NCI-H510A treated with DMSO at 0.1 percent for 48 hours (cell line): Measurements from ENCODE around the gene BAIAP2.
"Not testable (repeated sequence)": the region's sequence is repeated elsewhere in the genome, so short reads cannot be mapped to it uniquely, and the experiment has no call there.

Experiments used
- DNase-seq: peaks from one replicate; lab custom pipeline; 2025; lab: John Stamatoyannopoulos, UW

BAIAP2 gene

DNA sequence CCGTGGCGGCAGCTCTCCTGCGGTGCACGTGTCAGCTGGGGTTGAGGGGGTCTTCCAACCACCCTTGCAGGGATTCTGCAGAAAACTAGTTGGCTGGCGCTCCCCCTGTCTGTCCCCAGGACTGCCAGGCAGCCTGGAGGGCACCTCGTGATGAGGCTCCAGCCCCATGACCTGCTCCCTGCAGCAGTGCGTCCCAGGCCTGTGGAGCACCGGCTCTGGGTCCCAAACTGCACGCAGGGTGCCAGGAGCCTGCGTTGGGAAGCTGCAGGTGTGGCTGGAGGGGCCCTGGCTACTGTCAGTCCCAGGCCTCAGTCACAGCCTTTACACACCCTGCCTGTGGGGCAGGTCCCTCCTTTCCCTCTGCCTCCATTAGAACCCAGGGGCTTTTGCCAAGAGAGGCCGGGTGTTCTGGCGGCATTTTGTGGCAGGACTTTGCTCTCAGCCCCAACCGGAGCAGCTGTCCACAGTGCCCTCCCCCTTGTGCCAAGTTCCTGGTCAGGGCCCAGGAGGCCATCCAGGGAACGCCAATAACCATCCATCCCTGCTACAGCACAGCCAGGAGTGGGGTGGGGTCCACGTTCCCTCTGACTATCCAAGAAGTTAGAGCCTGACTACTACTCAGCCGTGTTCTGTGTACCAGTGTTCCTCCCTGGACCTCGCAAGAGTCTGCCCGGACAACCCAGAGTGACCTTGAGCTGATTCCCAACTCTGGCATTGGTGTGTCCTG lies 34.2 kb upstream of the BAIAP2 start:
- DNase-seq: no peak

DNA sequence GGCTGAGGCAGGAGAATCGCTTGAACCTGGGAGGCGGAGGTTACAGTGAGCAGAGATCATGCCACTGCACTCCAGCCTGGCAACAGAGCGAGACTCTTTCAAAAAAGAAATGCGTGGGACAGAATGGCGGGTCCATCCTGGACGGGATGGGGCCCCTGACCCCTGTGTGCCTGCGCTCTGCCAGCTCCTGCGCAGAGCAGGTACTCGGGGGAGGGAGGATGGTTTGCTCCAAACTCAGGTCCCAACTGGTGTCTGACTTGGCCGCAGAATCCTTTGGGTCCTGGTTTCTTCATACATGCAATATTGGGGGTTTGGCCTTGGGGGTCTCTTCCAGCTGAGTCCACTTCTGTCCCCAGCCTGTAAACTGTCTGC lies 33.0 kb upstream of the BAIAP2 start:
- DNase-seq: no peak

DNA sequence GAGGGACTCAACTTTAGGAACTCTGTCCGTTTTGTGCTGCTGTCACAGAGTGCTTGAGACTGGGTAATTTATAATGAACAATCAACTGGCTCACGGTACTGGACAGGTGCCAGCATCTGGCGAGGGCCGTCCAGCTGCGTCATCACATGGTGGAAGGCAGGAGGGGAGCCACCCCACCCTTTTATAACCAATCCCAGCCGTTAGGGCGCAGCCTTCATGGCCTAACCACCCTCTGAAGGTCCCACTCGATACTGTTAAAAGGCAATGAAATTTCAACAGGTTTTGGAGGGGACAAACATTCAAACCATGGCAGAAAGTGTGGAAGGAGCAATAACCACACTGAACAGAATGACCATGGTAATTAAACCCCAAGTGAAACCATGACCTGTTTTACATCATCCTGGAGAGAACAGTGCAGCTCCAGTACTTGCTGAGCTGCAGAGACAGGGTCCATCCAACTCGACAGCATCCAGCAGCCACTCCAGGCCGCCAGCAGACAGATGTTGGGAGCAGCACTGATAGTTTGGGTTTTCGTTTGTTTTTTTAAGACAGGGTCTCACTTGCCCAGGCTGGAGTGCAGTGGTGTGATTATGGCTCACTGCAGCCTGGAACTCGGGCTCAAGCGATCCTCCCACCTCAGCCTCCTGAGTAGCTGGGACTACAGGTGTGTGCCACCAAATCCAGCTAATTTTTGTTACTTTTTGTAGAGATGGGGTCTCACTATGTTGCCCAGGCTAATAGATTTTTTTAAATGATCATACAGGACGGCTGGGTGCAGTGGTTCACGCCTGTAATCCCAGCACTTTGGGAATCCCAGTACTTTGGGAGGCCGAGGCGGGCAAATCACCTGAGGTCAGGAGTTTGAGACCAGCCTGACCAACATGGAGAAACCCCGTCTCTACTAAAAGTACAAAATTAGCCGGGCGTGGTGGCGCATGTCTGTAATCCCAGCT lies 32.3 kb upstream of the BAIAP2 start:
- peak; percentile 85 for DNase-seq

DNA sequence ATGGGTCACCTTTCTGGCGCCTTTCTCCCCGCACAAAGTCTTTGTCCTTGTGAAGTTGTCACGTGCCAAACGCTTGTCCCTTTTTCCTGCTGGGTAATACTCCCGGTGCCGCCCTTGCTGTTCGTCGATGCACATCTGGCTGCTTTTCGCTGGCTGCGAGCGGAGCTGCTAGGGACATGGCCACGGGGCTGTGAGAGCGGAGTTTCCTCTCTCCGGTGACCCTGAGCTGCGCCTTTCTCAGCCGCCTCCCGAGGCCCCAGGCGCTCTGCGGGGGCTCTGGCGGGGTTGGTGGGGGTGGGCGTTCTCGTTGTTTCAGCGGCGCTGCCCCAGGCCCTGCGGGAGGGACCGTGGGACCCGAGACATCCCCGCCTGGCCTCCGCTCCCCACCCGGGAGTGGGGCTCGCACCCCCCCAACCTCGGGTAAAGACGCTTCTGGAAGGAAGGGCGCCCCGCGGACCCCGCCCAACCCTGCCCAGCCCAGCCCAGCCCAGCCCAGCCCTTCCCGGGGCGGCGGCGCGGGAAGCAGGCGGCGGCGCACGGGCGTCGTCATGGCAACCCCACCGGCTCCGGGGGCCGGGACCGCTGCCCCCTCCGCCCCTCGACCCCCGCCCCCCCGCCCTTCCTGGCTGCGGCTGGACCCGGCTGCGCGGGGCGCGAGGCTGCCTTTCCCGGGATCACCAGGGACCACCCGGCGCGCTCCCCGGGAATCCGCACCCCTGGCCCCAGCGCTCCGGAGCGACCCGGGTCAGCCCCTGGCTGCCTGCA lies 31.1 kb upstream of the BAIAP2 start:
- DNase-seq: no peak

DNA sequence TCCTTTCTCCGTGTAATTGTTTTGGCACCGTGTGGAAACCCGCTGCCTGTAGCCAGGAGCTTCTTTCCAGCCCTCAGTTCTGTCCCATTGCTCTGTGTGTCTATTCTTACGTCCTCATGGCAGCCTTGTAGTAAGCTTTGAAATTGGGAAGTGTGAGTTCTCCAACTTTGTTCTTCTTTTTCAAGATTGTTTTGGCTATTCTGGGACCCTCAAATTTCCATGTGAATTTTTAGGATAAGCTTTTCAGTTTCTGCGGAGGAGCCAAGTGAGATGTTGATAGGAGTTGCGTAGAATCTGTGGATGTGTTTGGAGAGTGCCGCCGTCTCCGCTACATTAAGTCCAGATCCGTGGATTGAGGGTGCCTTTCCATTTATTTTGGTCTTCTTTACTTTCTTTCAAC lies 28.1 kb upstream of the BAIAP2 start:
- DNase-seq: no peak

DNA sequence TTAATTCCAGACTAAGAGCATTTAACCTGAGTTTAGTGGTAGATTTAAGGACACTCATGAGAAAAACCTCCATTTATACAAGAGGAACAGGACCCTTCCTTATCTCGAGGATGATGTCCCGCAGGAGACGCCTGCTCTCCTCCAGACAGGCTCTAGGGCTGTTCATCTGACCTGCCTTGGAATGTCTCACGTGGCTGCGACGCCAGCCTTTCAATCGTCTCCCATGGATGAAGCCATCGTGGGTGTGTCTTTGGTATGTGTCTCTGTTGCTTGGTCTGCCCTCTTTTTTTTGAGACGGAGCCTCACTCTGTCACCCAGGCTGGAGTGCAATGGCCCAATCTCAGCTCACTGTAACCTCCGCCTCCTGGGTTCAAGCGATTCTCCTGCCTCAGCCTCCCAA lies 26.8 kb upstream of the BAIAP2 start:
- no peak for DNase-seq

DNA sequence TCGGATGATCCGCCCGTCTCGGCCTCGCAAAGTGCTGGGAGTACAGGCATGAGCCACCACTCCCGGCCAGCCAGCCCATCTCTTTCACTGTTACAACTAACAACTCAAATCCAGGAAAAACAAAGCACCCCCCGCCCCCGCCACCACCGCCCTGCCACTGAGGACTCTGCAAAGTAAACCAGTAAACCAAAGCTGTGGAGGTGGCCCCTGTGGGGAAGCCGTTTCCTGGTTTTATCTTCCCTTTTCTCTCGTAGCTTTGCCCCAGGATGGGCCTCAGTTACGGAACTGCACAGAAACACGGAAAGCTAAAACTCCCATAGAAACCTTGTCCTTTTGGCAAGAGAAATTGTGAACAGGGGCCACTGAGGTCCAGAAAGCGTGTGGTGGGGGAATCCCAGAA lies 25.8 kb upstream of the BAIAP2 start:
- no peak for DNase-seq

DNA sequence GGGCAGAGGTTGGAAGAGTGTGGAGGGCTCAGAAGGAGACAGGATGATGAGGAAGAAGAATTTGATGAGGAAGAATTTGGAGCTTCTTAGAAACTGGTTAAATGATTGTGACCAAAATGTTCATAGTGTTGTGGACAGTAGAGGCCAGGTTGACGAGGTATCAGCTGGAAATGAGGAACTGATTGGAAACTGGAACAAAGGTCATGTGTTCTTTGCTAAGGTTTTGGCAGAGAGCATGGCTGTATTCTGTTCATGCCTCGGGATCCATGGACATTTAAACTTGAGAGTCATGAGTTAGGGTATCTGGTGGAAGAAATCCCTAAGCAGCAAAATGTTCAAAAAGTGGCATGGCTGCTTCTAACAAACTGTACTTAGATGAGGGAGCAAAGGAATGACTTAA lies 24.0 kb upstream of the BAIAP2 start:
- no peak for DNase-seq

DNA sequence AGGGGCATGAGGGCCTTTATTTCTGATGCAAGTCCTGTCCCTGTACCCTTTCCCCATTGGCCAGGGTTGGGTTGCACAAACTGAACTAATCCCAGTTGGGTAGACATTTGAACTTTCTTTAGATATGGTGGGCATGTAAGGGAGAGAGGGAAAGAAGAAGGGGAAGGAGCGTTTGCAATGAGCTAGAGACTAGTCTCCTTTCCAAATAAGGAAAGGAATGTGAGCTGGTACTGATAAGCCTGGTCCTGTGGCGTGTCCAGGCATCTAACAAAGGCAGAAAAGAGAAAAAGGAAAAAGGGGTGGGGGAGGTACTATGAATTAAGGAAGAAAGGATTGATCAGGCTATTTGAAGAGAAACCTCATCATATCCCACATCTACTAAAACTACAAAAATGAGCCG lies 23.0 kb upstream of the BAIAP2 start:
- DNase-seq: no peak

DNA sequence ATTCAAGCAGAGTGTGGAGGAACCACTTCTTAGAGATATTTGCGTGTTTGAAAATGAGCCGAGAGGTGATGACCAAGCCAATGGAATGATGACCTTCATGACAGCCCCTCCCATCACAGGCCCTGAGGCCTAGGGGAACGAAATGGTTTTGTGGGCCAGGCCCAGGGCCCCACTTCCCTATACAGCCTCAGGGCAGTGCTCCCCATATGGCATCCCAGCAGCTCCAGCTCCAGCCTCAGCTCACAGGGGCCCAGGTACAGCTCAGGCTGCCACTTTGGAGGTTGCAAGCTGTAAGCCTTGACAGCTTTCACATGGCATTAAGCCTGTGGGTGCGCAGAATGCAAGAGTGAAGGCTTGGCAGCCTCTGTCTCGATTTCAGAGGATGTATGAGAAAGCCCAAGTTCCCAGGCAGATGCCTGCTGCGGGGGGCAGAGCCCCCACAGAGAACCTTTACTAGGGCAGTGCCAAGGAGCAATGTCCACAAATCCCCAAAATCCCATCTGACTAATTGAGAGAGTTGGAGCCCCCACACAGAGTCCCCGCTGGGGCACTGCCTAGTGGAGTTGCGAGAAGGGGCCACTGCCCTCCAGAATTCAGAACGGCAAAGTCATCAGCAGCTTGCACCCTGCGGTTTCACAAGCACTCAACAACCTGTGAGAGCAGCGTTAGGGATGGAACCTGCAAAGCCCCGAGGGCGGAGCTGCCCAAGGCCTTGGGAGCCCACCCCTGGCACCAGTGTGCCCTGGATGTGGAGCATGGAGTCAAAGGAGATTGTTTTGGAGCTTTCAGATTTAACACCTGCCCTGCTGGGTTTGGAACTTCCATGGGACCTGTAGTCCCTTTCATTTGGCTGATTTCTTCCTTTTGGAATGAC lies 22.1 kb upstream of the BAIAP2 start:
- DNase-seq: no peak

DNA sequence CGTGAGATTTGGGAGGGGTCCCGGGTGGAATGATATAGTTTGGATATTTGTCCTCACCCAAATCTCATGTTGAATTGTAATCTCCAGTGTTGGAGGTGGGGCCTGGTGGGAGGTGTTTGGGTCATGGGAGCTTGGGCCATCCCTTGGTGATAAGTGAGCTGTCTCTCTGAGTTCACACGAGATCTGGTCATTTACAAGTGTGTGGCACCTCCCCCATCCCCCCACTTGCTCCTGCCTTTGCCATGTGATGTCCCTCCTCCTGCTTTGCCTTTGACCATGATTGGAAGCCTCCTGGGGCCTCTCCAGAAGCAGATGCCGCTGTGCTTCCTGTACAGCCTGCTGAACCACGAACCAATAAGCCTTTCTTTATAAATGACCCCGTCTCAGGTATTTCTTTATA lies 21.3 kb upstream of the BAIAP2 start:
- no peak for DNase-seq

DNA sequence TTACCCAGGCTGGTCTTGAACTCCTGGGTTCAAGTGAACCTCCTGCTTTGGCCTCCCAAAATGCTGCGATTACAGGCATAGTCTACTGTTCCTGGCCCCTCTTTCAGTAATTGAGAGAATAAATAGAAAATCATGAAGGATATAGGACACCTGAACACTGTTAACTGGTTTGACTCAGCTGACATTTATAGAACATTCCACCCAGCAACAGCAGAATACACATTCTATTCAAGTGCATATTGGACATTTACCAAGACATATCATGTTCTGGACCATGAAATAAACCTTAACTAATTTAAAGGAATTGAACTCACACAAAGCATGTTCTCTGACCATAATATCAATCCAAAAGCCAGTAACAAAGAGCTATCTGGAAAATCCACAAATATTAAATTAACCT lies 19.8 kb upstream of the BAIAP2 start:
- DNase-seq: no peak

DNA sequence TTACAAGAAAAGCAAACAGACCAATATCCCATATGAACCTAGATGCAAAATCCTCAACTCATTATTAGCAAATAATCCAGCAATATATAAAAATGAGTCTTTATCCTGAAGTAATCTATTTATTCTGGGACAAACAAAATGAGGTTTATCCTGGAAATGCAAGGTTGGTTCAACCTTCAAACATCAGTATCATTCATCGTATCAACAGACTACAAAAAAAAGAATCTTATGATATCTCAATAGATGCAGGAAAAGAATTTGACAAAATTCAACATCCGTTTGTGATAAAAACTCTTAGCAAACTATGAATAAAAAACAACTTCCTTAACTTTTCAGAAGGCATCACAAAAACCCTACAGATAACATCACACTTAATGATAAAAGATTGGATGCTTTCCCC lies 18.4 kb upstream of the BAIAP2 start:
- DNase-seq: no peak

DNA sequence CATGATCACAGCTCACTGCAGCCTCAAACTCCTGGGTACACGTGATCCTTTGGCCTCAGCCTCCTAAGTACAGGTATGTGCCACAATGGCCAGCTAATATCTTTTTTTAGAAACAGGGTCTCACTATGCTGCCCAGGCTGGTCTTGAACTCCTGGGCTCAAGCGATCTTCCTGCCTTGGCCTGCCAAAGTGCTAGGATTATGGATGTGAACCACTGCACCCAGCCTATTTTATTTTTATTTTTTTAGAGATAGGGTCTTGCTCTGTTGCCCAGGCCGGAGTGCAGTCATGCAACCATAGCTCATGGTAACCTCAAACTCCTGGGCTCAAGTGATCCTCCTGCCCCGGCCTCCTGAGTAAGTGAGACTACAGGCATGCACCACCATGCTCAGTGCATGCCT lies 17.6 kb upstream of the BAIAP2 start:
- not testable (repeated sequence) for DNase-seq

DNA sequence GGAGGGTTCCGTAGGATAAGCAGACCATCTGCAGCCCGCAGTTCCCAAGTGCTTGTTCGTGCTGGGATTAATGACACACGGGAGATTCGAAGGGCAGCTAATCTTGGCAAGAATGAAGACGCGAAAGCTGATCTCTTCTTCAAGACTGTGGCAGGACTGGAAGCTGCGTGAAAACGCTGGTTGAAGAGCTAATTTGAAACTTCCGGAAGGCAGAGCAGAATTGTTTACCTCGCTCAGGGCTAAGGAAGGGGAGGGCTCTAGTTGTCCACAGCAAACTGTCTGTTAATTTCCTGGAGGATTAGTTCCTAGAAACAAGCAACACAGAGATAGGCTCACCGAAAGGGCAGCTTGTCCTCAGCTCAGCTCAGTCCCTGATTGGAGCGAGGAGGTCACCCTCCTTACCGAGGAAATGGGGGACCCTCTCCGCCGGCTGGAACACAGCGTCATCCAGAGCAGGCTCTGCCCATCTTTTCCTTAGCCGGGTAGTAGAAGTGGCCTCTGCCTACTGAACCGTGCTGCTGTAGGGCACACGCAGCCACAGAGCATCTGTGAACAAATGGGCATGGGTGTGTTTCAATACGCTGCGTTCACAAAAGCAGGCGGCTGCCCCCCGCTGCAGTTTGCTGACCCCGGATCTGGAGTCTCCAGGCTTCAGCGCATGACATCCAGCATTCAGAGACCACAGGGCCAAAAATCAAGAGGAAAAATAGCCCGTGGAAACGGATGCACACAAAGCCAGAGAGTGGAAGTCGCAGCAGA lies 16.7 kb upstream of the BAIAP2 start:
- peak; percentile 81 for DNase-seq

DNA sequence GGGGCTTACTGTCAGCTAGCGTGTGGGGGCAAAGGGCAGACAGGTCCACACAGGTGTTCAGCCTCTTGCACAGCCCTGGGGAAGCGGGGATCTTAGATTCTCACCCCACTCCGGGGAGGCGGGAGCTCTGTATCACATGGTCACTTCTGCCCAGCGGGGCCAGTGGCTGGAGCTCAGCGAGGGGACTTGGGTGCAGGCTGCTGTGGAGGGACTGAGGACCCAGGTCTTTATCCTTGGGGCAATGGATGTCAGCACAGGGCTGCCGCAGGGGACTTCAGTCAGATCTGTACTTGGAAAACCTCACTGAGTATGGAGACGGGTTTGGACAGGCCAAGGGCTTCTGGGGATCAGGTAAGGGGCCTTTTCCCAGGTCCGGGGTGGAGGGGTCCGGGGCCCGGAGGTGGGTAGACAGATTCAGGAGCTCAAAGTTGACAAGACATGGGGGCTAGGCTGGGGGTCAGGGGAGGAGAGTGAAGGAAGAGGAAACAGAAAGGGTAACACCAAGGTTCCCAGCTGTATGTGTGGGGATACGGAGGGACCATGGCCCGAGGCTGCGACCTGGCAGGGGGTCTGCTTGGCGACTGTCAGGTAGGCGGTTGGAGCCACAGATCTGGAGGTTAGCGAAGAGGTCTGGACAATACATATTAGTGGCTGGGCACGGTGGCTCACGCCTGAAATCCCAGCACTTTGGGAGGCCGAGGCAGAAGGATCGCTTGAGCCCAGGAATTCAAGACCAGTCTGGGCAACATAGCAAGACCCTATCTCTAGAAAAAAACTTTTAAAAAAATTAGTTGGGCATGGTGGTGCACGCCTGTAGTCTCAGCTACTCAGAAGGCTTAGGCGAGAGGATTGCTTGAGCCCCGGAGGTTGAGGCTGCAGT lies 15.1 kb upstream of the BAIAP2 start:
- no peak for DNase-seq

DNA sequence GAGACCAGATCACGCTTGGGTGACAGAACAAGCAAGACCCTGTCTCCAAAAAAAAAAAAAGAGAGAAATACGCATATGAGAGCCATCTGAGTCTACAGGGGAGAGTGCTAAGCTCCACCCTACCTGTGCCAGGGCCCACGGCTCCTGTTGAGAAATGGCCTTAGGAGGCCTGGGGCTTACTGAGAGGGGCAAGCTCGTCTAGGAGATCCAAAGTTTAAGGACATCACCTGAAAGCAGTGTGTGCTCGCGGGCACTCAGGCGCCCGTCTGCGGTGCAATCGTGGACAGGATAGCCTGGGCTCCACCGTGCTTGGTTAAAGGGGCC lies 14.5 kb upstream of the BAIAP2 start:
- DNase-seq: no peak

DNA sequence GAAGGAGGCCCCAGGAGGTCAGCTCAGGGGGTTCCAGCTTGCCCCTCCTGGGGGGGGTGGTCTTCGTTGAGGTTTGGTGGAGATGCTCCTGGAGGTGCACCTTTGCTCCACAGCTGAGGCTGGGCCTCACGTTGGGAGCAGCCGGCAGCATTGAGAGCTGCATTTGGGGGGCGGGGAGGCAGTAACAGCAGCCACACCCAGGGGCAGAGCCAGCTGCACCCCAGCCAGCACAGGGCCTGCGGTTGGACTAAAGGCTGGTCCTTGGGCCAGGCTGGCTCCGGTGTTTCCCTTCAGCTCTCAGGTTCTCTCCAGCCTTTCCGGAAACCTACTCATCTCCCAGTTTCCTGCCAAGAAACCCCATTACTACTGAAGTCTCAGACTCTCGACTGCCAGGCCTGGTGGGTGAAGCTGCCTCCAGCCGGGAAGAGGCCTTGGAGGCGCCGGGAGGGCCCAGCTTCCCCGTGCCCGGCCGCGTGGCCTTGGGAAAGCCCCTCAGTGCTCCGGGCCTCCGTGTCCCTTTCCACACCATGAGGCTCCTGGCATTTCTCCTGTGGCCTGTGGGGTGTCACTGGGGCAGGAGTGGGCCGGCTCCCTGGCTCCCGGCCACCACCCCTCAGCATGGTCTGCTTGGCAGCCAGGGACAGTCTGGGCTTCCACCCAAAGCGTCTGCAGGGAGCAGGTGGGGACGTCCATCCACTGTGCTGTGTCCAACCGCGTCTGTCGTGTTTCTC lies 14.0 kb upstream of the BAIAP2 start:
- DNase-seq: no peak
